Upper lobe of left lung (tissue), 6 donors: ENCODE results near the gene MASP1. TPM values are rescaled to one million over a fixed set of nuclear protein-coding genes. Genes with fewer than 3 reads are reported as not detected.
A peak's percentile ranks its signal among the peaks of the same experiment; 100 is the strongest.

ENCODE experiments used
- ATAC-seq, 2 donors: fragments of 200-7000 bp; cut with Tn5 transposase; one replicate each; pipeline ENCODE4 v1.9.1; 2022; ENCODE audit warnings: mild to moderate bottlenecking in 2 of 2, moderate library complexity in 2 of 2; ENCODE audit not compliant: low FRiP score in 2 of 2
- DNase-seq, 2 donors: peaks; one replicate each; pipeline ENCODE4 v3.0.0-alpha.2; 2019 to 2020
- H3K27ac ChIP-seq, 4 donors: fragments of 200-600 bp; sonication (generic); one replicate each; pipeline ENCODE4 v1.5.1; 2016 to 2019
- H3K27me3 ChIP-seq, 4 donors: fragments of 200-600 bp; sonication (generic); one replicate each; pipeline ENCODE4 v1.5.1; 2017 to 2019
- H3K36me3 ChIP-seq, 4 donors: fragments of 200-600 bp; sonication (generic); one replicate each; pipeline ENCODE4 v1.5.1; 2016 to 2019
- H3K4me1 ChIP-seq, 4 donors: fragments of 200-600 bp; sonication (generic); one replicate each; pipeline ENCODE4 v1.5.1; 2018 to 2019
- H3K4me3 ChIP-seq, 4 donors: fragments of 200-600 bp; sonication (generic); one replicate each; pipeline ENCODE4 v1.5.1; 2017 to 2019; ENCODE audit warnings: mild to moderate bottlenecking in 2 of 4, moderate library complexity in 1 of 4
- H3K9me3 ChIP-seq, 4 donors: fragments of 200-600 bp; sonication (generic); one replicate each; pipeline ENCODE4 v1.5.1; 2018 to 2019
- EP300 ChIP-seq, 4 donors: sonication (generic); formaldehyde crosslinking; IDR thresholded peaks; one replicate each; pipeline ENCODE4 v1.5.1; 2017; ENCODE audit warnings: antibody characterized with exemption in 4 of 4, control low read depth in 2 of 4
- POLR2A ChIP-seq, 4 donors: fragments of 450-650 bp; IDR thresholded peaks; one replicate each; pipeline ENCODE4 v1.5.1; 2016 to 2017; ENCODE audit warnings: antibody characterized with exemption in 4 of 4, mild to moderate bottlenecking in 2 of 4
- POLR2AphosphoS5 ChIP-seq, 2 donors: sonication (generic); formaldehyde crosslinking; IDR thresholded peaks; one replicate each; pipeline ENCODE4 v1.5.1; 2017; ENCODE audit warnings: antibody characterized with exemption in 2 of 2
- WGBS, 2 donors: methylation state at CpG; one replicate each; pipeline ENCODE4 v1.1.5; 2017 to 2018; 5-methylcytosine and 5-hydroxymethylcytosine counted together
- total RNA-seq, 6 donors: library from RNA; depleted of rRNA in 4 of 6; stranded (reverse); fragments of >200 nt in 4 of 6; gene quantifications; one replicate each; pipeline versions ENCODE4 v1.1.0 to v1.2.1, GENCODE V29; 2016 to 2021
- TF ChIP-seq, protein P1 (sequence below), 6 experiments: fragments of 450-650 bp in 4 of 6; fragments of 200-600 bp in 2 of 6; sonication (generic) in 2 of 6; IDR thresholded peaks; one replicate each; pipeline ENCODE4 v1.5.1; 2016 to 2019; ENCODE audit warnings: antibody characterized with exemption in 6 of 6
- donor health status: DM: no; HTN: no; CAD: no; lungs with moderate emphysema.
- donor health status: DM: no; HTN: yes; CAD: no; lungs with severe emphysema.

MASP1 gene
- total RNA-seq, 6 donors from 2014 or later, result 0.22 to 5.9 (median 1.8) TPM

DNA sequence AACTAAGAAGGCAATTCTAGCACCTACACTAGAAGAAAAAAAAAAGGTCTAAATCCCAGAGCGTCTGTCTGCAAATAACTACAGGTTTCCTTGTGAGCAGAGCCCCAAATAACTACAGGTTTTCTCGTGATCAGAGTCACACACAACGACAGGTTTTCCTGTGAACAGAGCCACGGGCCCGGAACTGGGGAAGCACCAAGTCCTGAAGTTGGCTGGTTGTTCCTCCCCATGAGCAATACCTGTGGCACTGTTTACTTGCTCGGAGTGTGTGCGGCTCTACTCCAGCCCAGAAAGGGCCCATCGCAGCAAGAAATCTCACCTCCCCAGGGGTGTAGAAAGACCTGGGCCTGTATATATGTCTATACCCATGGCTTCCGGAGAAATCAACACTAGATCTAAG, 644 bp upstream of the MASP1 start:
- no peak overlapping the region for H3K4me3 ChIP-seq
- no peaks in the 10 kb centered on the region for H3K36me3 ChIP-seq
- peak overlapping the region in 1 of 4 donors; percentile 64 for H3K27ac ChIP-seq
- ATAC-seq, result no peak
- peaks cover 2 to 28% (median 11%) of the 10 kb centered on the region in 4 donors for H3K4me1 ChIP-seq
- 70 to 82% methylated on average over 9 of the region's 9 CpGs for WGBS, 2 donors
- H3K9me3 ChIP-seq, result no peaks in the 10 kb centered on the region
- H3K27me3 ChIP-seq, result no peaks in the 10 kb centered on the region
- TF ChIP-seq EP300 (IDR thresholded peaks at IDR 0.05) (no peak), POLR2A (IDR thresholded peaks at IDR 0.05) (no peak), POLR2AphosphoS5 (IDR thresholded peaks at IDR 0.05) (no peak)
- TF ChIP-seq, protein P1, sequence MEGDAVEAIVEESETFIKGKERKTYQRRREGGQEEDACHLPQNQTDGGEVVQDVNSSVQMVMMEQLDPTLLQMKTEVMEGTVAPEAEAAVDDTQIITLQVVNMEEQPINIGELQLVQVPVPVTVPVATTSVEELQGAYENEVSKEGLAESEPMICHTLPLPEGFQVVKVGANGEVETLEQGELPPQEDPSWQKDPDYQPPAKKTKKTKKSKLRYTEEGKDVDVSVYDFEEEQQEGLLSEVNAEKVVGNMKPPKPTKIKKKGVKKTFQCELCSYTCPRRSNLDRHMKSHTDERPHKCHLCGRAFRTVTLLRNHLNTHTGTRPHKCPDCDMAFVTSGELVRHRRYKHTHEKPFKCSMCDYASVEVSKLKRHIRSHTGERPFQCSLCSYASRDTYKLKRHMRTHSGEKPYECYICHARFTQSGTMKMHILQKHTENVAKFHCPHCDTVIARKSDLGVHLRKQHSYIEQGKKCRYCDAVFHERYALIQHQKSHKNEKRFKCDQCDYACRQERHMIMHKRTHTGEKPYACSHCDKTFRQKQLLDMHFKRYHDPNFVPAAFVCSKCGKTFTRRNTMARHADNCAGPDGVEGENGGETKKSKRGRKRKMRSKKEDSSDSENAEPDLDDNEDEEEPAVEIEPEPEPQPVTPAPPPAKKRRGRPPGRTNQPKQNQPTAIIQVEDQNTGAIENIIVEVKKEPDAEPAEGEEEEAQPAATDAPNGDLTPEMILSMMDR (IDR thresholded peaks at IDR 0.05), result no peak
- no peak for DNase-seq

DNA sequence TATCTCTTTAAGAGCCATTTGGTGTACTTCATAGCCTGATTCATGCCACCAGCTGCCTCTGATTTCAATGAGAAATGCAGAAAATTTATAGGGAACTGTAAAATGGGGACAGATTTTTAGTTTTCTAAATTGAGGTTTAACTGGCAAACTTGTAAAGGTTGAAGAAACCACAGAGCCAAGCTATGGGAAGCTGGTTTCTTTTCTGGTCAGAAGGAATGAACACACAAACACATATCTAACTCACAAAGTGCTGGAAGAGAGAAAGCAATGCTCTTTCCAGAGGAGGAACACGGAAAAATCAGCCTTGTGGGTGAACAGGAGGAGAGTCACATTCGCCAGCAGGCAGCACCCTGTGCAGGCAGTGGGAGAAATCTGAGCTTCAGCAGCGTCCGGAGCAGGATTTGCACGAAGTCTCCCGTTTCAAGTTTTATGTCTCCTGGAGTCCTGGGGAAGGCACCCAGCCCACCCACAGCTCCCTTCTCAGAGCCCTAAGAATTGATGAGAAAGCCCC, 481 bp downstream of the MASP1 start:
- Histone ChIP-seq H3K9me3 (no peaks in the 10 kb centered on the region), H3K4me3 (peak overlapping the region in 3 of 4 donors; percentile 7 to 23 (median 19)), H3K36me3 (no peaks in the 10 kb centered on the region), H3K27ac (peak overlapping the region in 3 of 4 donors; percentile 6 to 64 (median 24)), H3K27me3 (no peaks in the 10 kb centered on the region), H3K4me1 (peaks cover 2 to 30% (median 11%) of the 10 kb centered on the region in 4 donors)
- DNase-seq (no peak), ATAC-seq (peak in 1 of 2 donors; percentile 34)
- TF ChIP-seq, protein P1 (IDR thresholded peaks at IDR 0.05), result no peak
- no peak for TF ChIP-seq EP300 (IDR thresholded peaks at IDR 0.05)
- no peak for TF ChIP-seq POLR2AphosphoS5 (IDR thresholded peaks at IDR 0.05)
- TF ChIP-seq POLR2A (IDR thresholded peaks at IDR 0.05), result no peak
- WGBS, 2 donors, result 16 to 26% methylated on average over 4 to 6 of the region's 6 CpGs

DNA sequence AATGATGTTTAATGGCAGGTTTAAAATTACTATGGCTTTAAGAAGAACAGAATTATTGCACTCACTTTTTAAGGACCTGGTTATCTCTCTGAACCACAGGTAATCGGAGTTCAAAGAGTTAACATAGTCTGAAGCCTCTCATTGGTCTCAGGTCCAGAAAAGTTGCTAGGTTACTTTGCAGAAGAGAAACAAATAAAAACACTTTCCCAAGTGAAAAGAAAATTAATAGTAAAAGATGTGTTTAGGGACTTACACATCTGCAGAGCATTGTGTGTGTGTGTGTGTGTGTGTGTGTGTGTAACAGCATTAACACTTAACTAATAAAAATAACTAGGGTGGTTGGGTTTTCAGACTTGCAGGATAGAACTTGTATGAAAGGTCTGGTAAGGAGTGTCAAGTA, 1.0 kb downstream of the MASP1 start:
- Histone ChIP-seq H3K27me3 (no peaks in the 10 kb centered on the region), H3K9me3 (no peaks in the 10 kb centered on the region), H3K36me3 (no peaks in the 10 kb centered on the region), H3K27ac (no peak overlapping the region), H3K4me1 (peaks cover 2 to 30% (median 11%) of the 10 kb centered on the region in 4 donors), H3K4me3 (no peak overlapping the region)
- ATAC-seq (no peak), DNase-seq (no peak)
- 69 to 81% methylated on average over 1 of the region's 1 CpG for WGBS, 2 donors
- no peak for TF ChIP-seq POLR2AphosphoS5 (IDR thresholded peaks at IDR 0.05)
- TF ChIP-seq POLR2A (IDR thresholded peaks at IDR 0.05), result no peak
- no peak for TF ChIP-seq EP300 (IDR thresholded peaks at IDR 0.05)
- TF ChIP-seq, protein P1 (IDR thresholded peaks at IDR 0.05), result no peak

DNA sequence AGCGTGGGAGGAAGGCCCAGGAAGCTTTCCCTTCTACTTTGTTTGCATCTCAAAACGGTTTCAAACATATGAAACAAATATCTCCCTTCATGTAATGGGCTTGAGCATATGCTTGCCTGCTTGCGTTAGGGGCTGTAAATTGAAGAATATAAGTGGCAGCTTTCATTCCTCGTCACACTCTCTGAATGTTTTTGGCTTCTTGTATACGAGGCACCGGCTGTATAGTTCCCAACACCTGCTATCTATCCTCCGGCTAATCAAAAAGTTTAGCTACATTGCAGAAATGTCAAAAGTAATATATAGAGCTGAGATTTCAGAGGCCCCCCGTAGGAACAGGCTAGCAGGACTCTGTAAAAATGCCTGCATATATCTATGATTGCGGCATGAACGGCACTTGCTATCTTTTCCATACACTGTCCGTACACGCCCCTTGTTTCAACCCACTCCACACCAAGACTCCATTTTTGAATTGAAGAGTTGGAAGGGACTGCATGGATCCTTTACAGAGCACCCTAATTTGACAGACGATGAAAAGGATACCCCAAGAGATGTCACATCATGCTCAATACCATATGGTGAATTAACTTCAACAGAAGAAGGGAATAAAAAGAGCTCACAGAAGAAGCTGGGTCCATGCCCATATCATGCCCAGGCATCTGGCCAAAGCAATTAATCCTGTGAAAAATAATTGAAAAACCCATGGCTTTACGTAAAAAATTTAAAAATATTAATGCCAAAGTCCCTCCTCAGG, 2.5 kb downstream of the MASP1 start:
- ATAC-seq (no peak), DNase-seq (no peak)
- Histone ChIP-seq H3K4me3 (no peak overlapping the region), H3K9me3 (no peaks in the 10 kb centered on the region), H3K27ac (peak overlapping the region in 2 of 4 donors; percentile 36 to 64), H3K27me3 (no peaks in the 10 kb centered on the region), H3K36me3 (no peaks in the 10 kb centered on the region), H3K4me1 (peaks cover 2 to 27% (median 11%) of the 10 kb centered on the region in 4 donors)
- WGBS, 2 donors, result 75 to 79% methylated on average over 14 of the region's 14 CpGs
- TF ChIP-seq EP300 (IDR thresholded peaks at IDR 0.05), result no peak
- no peak for TF ChIP-seq POLR2AphosphoS5 (IDR thresholded peaks at IDR 0.05)
- TF ChIP-seq, protein P1 (IDR thresholded peaks at IDR 0.05), result no peak
- TF ChIP-seq POLR2A (IDR thresholded peaks at IDR 0.05), result no peak
